ENCODE measurements around the gene CBX3. TPM values are rescaled to one million over a fixed set of nuclear protein-coding genes. Genes with fewer than 3 reads are reported as not detected.
A peak's percentile ranks its signal among the peaks of the same experiment; 100 is the strongest.

The CBX3 gene
- total RNA-seq, 1 donor from 2014 or later, result 102 TPM

- no peak for DNase-seq (ENCODE audit: low spot score)
- no peaks in the 10 kb centered on the region for H3K9me3 Mint-ChIP-seq (ENCODE audit: low read depth)
- no peak overlapping the region for H3K27ac Mint-ChIP-seq (ENCODE audit: unreplicated experiment)
- no peak for TF ChIP-seq CTCF (IDR thresholded peaks at IDR 0.05)
- H3K4me3 Mint-ChIP-seq (ENCODE audit: unreplicated experiment), result no peak overlapping the region
- H3K4me1 Mint-ChIP-seq (ENCODE audit: low read depth), result peaks cover 27% of the 10 kb centered on the region
- peaks cover 34% of the 10 kb centered on the region for H3K27me3 Mint-ChIP-seq (ENCODE audit: low read depth)
- peaks cover 4% of the 10 kb centered on the region for H3K36me3 Mint-ChIP-seq (ENCODE audit: low read depth)
Observed at GRCh38 chr7:26153823-26154783, 47.4 kb upstream of the CBX3 start.

GRCh38 chr7:26155531-26156375 lies 45.8 kb upstream of the CBX3 start:
- peaks cover 7% of the 10 kb centered on the region for H3K36me3 Mint-ChIP-seq (ENCODE audit: low read depth)
- peaks cover 31% of the 10 kb centered on the region for H3K4me1 Mint-ChIP-seq (ENCODE audit: low read depth)
- H3K4me3 Mint-ChIP-seq (ENCODE audit: unreplicated experiment), result no peak overlapping the region
- H3K27ac Mint-ChIP-seq (ENCODE audit: unreplicated experiment), result no peak overlapping the region
- TF ChIP-seq CTCF (IDR thresholded peaks at IDR 0.05), result no peak
- DNase-seq (ENCODE audit: low spot score), result no peak
- peaks cover 28% of the 10 kb centered on the region for H3K27me3 Mint-ChIP-seq (ENCODE audit: low read depth)
- no peaks in the 10 kb centered on the region for H3K9me3 Mint-ChIP-seq (ENCODE audit: low read depth)

- DNase-seq (ENCODE audit: low spot score), result no peak
- peaks cover 29% of the 10 kb centered on the region for H3K4me1 Mint-ChIP-seq (ENCODE audit: low read depth)
- peaks cover 21% of the 10 kb centered on the region for H3K27me3 Mint-ChIP-seq (ENCODE audit: low read depth)
- H3K4me3 Mint-ChIP-seq (ENCODE audit: unreplicated experiment), result no peak overlapping the region
- H3K36me3 Mint-ChIP-seq (ENCODE audit: low read depth), result peaks cover 3% of the 10 kb centered on the region
- no peak for TF ChIP-seq CTCF (IDR thresholded peaks at IDR 0.05)
- H3K9me3 Mint-ChIP-seq (ENCODE audit: low read depth), result no peaks in the 10 kb centered on the region
- peak overlapping the region; percentile 57 for H3K27ac Mint-ChIP-seq (ENCODE audit: unreplicated experiment)
Observed at GRCh38 chr7:26156451-26157420, 44.8 kb upstream of the CBX3 start.

GRCh38 chr7:26157520-26158105 lies 43.9 kb upstream of the CBX3 start:
- Mint-ChIP-seq H3K36me3 (ENCODE audit: low read depth) (peaks cover 3% of the 10 kb centered on the region), H3K27ac (ENCODE audit: unreplicated experiment) (no peak overlapping the region), H3K27me3 (ENCODE audit: low read depth) (peaks cover 20% of the 10 kb centered on the region), H3K9me3 (ENCODE audit: low read depth) (no peaks in the 10 kb centered on the region), H3K4me3 (ENCODE audit: unreplicated experiment) (no peak overlapping the region), H3K4me1 (ENCODE audit: low read depth) (peaks cover 28% of the 10 kb centered on the region)
- no peak for DNase-seq (ENCODE audit: low spot score)
- no peak for TF ChIP-seq CTCF (IDR thresholded peaks at IDR 0.05)

Measured in chondrocyte (in vitro differentiated cells).